ENCODE data around the gene IL1RAPL2.

Gene IL1RAPL2

GRCh38 chrX:105274091-105274490 lies 708.1 kb downstream of the IL1RAPL2 start:
- ChIA-PET POLR2A (no interaction called here), CTCF (no interaction called here)
- H3K36me3 ChIP-seq (ENCODE audit: control insufficient read depth in 2 of 2, insufficient read depth in 1 of 2, low read length in 2 of 2): no peaks in the 10 kb centered on the region
- TF ChIP-seq, protein P1, sequence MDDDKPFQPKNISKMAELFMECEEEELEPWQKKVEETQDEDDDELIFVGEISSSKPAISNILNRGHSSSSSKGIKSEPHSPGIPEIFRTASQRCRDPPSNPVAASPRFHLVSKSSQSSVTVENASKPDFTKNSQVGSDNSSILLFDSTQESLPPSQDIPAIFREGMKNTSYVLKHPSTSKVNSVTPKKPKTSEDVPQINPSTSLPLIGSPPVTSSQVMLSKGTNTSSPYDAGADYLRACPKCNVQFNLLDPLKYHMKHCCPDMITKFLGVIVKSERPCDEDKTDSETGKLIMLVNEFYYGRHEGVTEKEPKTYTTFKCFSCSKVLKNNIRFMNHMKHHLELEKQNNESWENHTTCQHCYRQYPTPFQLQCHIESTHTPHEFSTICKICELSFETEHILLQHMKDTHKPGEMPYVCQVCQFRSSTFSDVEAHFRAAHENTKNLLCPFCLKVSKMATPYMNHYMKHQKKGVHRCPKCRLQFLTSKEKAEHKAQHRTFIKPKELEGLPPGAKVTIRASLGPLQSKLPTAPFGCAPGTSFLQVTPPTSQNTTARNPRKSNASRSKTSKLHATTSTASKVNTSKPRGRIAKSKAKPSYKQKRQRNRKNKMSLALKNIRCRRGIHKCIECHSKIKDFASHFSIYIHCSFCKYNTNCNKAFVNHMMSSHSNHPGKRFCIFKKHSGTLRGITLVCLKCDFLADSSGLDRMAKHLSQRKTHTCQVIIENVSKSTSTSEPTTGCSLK (tag by site-specific recombination; IDR thresholded peaks at IDR 0.05): no peak
- TF ChIP-seq ZNF302 (tag by site-specific recombination; IDR thresholded peaks at IDR 0.05; ENCODE audit: low read depth): no peak
- H3K9me3 ChIP-seq (ENCODE audit: control insufficient read depth, insufficient read depth, low read depth, low read length): no peaks in the 10 kb centered on the region
- no peak overlapping the region for H3K4me3 ChIP-seq (ENCODE audit: low read depth, low read length)
- H3K27ac ChIP-seq (ENCODE audit: extremely low read depth, low read depth, low read length): no peak overlapping the region
- H3K4me1 ChIP-seq (ENCODE audit: control insufficient read depth, insufficient read depth, low read length): no peaks in the 10 kb centered on the region

GRCh38 chrX:105277132-105277531 lies 711.1 kb downstream of the IL1RAPL2 start:
- no peak for TF ChIP-seq ZNF837 (tag by site-specific recombination; IDR thresholded peaks at IDR 0.05)
- TF ChIP-seq ZNF214 (tag by site-specific recombination; IDR thresholded peaks at IDR 0.05; ENCODE audit: borderline replicate concordance): no peak
- TF ChIP-seq ZNF433 (tag by site-specific recombination; IDR thresholded peaks at IDR 0.05; ENCODE audit: low read depth): no peak
- no peak for TF ChIP-seq ZNF624 (tag by site-specific recombination; IDR thresholded peaks at IDR 0.05)
- no peak for TF ChIP-seq FEZF1 (tag by site-specific recombination; IDR thresholded peaks at IDR 0.05)
- no peak for TF ChIP-seq ZNF677 (tag by site-specific recombination; IDR thresholded peaks at IDR 0.05)
- no peak for TF ChIP-seq ZNF19 (tag by site-specific recombination; IDR thresholded peaks at IDR 0.05; ENCODE audit: low read depth)
- TF ChIP-seq ZNF596 (tag by site-specific recombination; IDR thresholded peaks at IDR 0.05): no peak
- TF ChIP-seq, protein P2, sequence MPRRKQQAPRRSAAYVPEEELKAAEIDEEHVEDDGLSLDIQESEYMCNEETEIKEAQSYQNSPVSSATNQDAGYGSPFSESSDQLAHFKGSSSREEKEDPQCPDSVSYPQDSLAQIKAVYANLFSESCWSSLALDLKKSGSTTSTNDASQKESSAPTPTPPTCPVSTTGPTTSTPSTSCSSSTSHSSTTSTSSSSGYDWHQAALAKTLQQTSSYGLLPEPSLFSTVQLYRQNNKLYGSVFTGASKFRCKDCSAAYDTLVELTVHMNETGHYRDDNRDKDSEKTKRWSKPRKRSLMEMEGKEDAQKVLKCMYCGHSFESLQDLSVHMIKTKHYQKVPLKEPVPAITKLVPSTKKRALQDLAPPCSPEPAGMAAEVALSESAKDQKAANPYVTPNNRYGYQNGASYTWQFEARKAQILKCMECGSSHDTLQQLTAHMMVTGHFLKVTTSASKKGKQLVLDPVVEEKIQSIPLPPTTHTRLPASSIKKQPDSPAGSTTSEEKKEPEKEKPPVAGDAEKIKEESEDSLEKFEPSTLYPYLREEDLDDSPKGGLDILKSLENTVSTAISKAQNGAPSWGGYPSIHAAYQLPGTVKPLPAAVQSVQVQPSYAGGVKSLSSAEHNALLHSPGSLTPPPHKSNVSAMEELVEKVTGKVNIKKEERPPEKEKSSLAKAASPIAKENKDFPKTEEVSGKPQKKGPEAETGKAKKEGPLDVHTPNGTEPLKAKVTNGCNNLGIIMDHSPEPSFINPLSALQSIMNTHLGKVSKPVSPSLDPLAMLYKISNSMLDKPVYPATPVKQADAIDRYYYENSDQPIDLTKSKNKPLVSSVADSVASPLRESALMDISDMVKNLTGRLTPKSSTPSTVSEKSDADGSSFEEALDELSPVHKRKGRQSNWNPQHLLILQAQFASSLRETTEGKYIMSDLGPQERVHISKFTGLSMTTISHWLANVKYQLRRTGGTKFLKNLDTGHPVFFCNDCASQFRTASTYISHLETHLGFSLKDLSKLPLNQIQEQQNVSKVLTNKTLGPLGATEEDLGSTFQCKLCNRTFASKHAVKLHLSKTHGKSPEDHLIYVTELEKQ (tag by site-specific recombination; IDR thresholded peaks at IDR 0.05; ENCODE audit: borderline replicate concordance): no peak
- TF ChIP-seq PRDM2 (tag by site-specific recombination; IDR thresholded peaks at IDR 0.05; ENCODE audit: borderline replicate concordance): no peak
- no peak for TF ChIP-seq ZNF121 (tag by site-specific recombination; IDR thresholded peaks at IDR 0.05)
- TF ChIP-seq ZNF692 (tag by site-specific recombination; IDR thresholded peaks at IDR 0.05): no peak
- TF ChIP-seq ZNF561 (tag by site-specific recombination; IDR thresholded peaks at IDR 0.05; ENCODE audit: borderline replicate concordance): no peak
- TF ChIP-seq REST (tag by site-specific recombination; IDR thresholded peaks at IDR 0.05): no peak
- TF ChIP-seq ZNF366 (tag by site-specific recombination; conservative IDR thresholded peaks at IDR 0.05): no peak

More at GRCh38 chrX:105277132-105277531, 711.1 kb downstream of the IL1RAPL2 start:
- no peaks in the 10 kb centered on the region for H3K9me3 ChIP-seq (ENCODE audit: control insufficient read depth, insufficient read depth, low read depth, low read length)
- H3K4me3 ChIP-seq (ENCODE audit: low read depth, low read length): no peak overlapping the region
- ChIA-PET POLR2A (no interaction called here), CTCF (no interaction called here)
- no peaks in the 10 kb centered on the region for H3K36me3 ChIP-seq (ENCODE audit: control insufficient read depth in 2 of 2, insufficient read depth in 1 of 2, low read length in 2 of 2)
- H3K4me1 ChIP-seq (ENCODE audit: control insufficient read depth, insufficient read depth, low read length): no peaks in the 10 kb centered on the region
- H3K27ac ChIP-seq (ENCODE audit: extremely low read depth, low read depth, low read length): no peak overlapping the region

All from HEK293 (cell line).